Putamen (tissue), 1 donor: ENCODE results near the gene PIK3R4.

Experiments
- DNase-seq: peaks from one replicate; pipeline ENCODE4 v3.0.0-alpha.2; 2016; ENCODE audit warnings: low spot score

Gene PIK3R4

GRCh38 chr3:130688697-130689470 is 57.7 kb downstream of the PIK3R4 start:
- DNase-seq = no peak

- DNase-seq = no peak
Observed at GRCh38 chr3:130688015-130688688, 58.5 kb downstream of the PIK3R4 start.

GRCh38 chr3:130687327-130687726 is 59.3 kb downstream of the PIK3R4 start:
- DNase-seq = no peak

- no peak for DNase-seq
Observed at GRCh38 chr3:130686833-130687232, 59.8 kb downstream of the PIK3R4 start.

GRCh38 chr3:130682131-130682530 is 64.5 kb downstream of the PIK3R4 start:
- DNase-seq = no peak

GRCh38 chr3:130679218-130679617 is 67.4 kb downstream of the PIK3R4 start:
- DNase-seq = no peak

- no peak for DNase-seq
Observed at GRCh38 chr3:130677343-130677742, 69.3 kb downstream of the PIK3R4 start.

- DNase-seq = no peak
Observed at GRCh38 chr3:130671545-130672312, 74.9 kb downstream of the PIK3R4 start.

GRCh38 chr3:130669740-130670139 is 76.9 kb downstream of the PIK3R4 start:
- no peak for DNase-seq

GRCh38 chr3:130663092-130663491 is 83.5 kb downstream of the PIK3R4 start:
- no peak for DNase-seq

- no peak for DNase-seq
Observed at GRCh38 chr3:130662501-130662996, 84.1 kb downstream of the PIK3R4 start.

GRCh38 chr3:130661140-130661891 is 85.3 kb downstream of the PIK3R4 start:
- DNase-seq = no peak

- DNase-seq = no peak
Observed at GRCh38 chr3:130659911-130660310, 86.7 kb downstream of the PIK3R4 start.

- DNase-seq = no peak
Observed at GRCh38 chr3:130658678-130659077, 88.0 kb downstream of the PIK3R4 start.

- no peak for DNase-seq
Observed at GRCh38 chr3:130656627-130657026, 90.0 kb downstream of the PIK3R4 start.

- DNase-seq = no peak
Observed at GRCh38 chr3:130654921-130655320, 91.7 kb downstream of the PIK3R4 start.

- no peak for DNase-seq
Observed at GRCh38 chr3:130654091-130654490, 92.5 kb downstream of the PIK3R4 start.

GRCh38 chr3:130649061-130649654 is 97.5 kb downstream of the PIK3R4 start:
- no peak for DNase-seq

GRCh38 chr3:130648293-130648692 is 98.3 kb downstream of the PIK3R4 start:
- no peak for DNase-seq

- DNase-seq = no peak
Observed at GRCh38 chr3:130645261-130645660, 101.4 kb downstream of the PIK3R4 start.

GRCh38 chr3:130644628-130645253 is 101.9 kb downstream of the PIK3R4 start:
- DNase-seq = no peak
